Activated CD4-positive, alpha-beta T cell treated with anti-CD3 and anti-CD28 coated beads, Interleukin-2, amount 50 U/mL, for 24 hours (primary cell): ENCODE measurements around the gene BRPF1.

ENCODE experiments used
- DNase-seq, 2 donors: peaks; one replicate each; pipeline ENCODE4 v3.0.0-alpha.2; 2020; ENCODE audit warnings: low read depth in 1 of 2, low spot score in 1 of 2

Gene BRPF1

GRCh38 chr3:9731206-9732079 lies at the start of gene BRPF1:
Gene BRPF1, plus strand, starts transcription at chr3:9731735. Its CDS starts 2,406 bp downstream, at chr3:9734141.
- peak; percentile 99 for DNase-seq

DNA sequence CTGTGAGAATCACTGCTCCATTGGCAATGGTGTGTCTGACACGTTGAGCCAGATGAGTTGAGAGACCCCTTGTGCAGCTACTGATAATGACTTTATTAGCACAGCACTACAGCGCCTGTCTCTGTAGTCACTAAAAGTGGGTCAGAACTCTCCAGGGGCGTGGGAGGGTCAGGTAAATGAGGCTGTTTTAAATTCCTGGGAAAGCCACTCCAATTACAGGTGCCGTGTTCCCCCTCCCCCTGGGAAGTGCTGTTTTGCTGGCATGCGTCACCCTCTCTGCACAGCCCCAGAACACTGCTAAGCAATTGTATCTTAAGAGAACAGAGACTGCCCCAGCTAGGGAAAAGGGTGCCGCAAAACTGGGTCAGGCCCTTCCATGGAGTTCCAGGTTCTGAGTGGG lies 49.4 kb upstream of the BRPF1 start:
- no peak for DNase-seq

DNA sequence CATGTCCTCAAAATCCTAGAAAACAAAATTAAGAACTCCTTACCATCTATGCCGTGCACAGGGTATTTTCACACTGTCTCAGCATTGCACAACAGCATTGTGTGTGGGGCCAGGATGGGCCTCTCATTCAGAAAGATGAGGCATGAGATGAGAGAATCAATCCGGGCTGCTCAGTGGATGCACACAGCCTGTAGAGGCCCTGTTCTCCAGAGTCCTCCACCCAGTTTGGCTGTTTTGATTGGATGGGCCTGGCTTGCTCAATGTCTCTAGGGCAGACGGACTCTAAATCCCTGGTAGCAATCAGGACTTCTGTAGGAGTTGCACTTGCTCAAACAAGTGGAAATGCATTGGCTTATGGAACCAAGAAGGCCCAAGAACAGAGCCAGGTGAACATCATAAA lies 48.1 kb upstream of the BRPF1 start:
- no peak for DNase-seq

GRCh38 chr3:9685216-9686049 lies 46.1 kb upstream of the BRPF1 start:
- DNase-seq = no peak

- no peak for DNase-seq
Observed at GRCh38 chr3:9686050-9686550, 45.4 kb upstream of the BRPF1 start.

- DNase-seq = no peak
Observed at GRCh38 chr3:9686703-9687102, 44.8 kb upstream of the BRPF1 start.

DNA sequence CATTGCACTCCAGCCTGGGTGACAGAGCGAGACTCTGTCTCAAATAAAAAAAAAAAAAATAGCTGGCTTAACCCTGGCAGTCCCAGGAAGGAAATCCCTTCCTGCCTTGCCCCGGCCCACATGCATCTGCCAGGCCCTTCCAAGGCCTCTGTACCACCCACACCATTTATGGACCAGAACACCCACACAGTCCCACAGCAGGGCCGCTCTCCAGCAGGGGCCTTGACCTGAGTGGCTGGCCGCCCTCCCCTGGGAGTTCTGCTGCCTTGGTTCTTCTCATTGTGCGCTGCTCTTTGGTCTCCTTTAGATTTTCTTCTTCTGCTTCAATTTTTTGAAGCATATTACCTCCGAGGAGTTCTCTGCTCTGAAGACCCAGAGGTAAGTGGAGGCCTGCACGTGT lies 44.0 kb upstream of the BRPF1 start:
- no peak for DNase-seq

DNA sequence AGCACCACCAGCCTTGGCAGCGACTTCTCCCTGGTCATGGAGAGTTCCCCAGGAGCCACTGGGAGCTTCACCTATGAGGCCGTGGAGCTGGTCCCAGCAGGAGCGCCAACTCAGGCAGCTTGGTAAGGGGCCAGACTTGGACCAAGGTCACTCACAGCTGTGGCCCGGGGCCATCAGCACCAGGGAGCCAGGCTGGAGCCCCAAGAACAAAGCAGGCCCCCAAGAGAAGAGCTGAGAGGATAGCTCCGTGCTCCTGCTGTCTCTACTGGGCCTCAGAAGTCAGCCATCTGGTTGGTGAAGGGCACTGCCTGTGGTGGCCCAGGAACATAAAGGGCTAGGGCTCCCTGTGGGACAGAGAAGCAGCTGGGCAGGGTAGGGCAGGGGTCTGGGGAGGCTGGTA lies 42.6 kb upstream of the BRPF1 start:
- DNase-seq = no peak

GRCh38 chr3:9689757-9690156 lies 41.8 kb upstream of the BRPF1 start:
- DNase-seq = no peak

DNA sequence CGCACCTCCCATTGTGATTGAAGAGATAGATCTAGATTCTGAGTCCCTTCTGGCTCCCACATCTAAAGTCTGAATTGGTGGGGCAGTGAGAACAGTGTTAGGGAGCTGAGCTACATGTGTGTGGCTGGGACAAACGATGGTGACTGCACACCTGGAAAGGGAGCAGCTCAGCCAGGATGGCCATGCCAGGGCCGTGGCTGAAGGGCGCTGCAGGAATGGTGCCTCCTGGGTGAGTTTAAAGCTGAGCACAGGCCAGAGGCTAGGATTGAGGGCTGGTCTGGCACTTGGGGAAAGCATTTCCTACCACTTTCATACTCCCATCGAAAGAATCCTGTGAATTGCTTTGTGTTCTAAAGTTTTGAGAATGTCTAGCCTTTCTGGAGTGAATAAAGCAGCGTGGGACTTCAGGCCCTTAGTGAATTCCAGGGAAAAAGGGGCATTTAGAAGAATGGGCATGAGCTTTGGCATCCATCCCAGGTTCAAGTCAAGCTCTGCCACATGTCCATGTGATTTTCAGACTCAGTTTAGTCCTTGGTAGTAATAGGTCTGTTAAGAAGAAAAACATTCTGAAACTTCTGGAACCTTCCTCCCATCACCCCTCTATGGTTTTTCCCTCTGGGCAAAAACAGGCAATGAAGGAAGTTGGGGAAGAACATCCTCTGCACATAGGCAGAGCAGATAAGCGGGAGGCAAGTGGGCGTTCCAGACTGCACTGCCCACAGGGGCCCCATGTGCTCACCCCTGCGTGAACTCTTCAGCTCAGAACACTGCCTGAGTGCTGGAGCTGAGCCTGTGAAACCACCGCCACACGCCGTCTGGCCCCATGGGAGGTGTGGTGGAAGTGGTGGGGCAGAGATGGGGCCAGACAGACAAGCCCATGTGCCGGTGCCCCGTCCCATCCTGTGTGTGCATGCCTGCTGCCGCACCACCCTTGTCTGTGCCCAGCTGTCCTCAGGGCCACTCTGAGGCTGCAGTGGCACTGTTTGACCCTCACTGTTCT lies 40.8 kb upstream of the BRPF1 start:
- DNase-seq = no peak

DNA sequence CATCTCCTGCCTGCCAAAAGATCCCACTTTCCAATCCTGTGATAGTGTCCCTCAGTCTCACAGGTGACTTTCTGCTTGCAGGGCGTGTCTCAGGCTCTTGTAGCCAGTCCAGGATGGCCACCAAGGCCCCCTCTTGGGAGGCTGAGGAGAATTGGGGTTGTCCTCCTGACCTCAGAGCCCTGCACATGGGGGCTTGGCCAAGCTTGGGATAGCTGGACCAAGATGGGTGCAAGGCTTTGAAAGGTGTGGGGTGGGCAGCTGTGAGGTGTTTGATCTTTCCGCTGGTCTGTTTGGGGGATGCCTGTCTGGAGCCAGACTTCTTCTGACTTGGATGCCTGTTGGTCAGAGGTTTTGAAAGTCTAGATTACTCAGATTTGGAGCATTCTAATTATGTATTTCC lies 39.9 kb upstream of the BRPF1 start:
- DNase-seq = no peak

- DNase-seq = no peak
Observed at GRCh38 chr3:9692416-9692815, 39.1 kb upstream of the BRPF1 start.

DNA sequence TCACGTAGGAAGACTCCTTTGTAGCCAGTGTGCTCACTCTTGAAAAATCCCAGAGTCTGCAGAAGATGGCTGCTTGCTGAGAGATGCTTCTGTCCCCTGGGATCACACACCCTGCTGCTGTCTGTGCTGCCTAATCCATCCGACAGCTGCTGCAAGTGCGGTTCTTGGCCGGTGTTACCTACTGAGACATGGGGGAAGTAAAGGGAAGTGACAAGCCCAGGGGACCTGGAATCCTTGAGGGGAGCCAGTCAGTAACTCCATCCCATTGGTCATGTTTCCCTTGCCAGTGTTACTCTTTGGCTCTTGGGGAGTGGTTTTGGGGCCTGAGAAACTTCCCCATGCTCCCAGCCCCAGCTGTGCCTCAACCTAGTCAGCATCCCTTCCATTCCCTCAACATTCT lies 36.2 kb upstream of the BRPF1 start:
- no peak for DNase-seq

DNA sequence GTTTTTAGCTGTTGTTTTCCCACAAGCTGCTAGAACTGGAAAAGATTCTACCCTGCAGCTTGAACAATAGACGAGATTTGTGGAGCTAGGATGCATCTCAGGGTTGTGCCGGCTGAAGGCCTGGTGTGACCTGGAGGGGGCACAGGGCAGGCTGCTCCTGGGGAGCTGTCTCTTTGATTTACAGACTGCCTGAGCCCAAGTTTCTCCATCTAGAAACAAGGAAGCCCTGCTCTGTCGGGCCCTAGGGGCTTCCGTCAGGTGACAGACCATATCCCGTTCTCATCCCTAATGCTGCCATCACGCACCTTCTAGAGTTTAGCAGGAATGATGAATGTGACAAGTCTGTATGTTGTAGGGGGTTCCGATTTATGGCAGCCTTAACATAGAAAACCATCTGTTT lies 35.8 kb upstream of the BRPF1 start:
- no peak for DNase-seq

GRCh38 chr3:9696480-9697220 lies 34.9 kb upstream of the BRPF1 start:
- DNase-seq = no peak

DNA sequence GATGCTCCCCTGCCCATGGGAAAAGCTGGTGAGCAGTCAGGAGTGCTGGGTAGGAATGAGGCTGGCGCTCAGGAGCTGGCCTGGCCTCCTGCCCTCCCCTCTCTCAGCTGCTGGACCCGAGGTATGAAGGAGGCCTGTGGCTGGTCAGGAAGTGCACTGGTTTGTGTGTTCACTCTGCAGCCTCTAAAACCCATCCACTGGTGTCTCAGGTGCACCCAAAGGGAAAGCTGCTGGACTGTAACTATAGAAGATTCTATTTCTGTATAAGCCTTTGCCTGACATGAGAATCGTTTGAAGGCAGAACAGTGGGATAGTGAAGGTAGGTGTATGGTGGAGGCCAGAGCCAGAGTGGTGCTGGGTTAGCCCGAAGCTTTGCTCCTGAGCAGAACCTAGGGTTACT lies 33.6 kb upstream of the BRPF1 start:
- no peak for DNase-seq

DNA sequence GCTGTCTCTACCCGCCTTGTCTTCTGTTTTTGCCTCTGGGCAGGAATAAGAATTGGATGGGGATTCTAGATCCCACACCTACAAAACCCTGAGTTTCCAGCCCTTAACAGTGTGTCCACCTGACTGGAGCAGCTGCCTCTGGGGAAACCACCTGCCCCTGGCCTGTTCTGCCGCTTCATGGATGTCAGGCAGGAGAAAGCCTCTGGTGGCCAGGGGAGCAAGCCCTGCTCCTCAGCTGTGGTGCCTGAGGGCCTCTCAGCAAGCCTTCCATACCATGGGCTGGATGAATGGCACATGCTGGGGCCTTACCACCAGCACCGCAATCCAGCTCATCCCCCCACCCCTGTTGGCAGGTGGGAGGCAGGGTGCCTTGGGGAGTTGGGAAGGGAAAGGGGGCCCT lies 33.2 kb upstream of the BRPF1 start:
- DNase-seq = no peak

- DNase-seq = no peak
Observed at GRCh38 chr3:9700536-9700935, 31.0 kb upstream of the BRPF1 start.

- no peak for DNase-seq
Observed at GRCh38 chr3:9701006-9701405, 30.5 kb upstream of the BRPF1 start.

DNA sequence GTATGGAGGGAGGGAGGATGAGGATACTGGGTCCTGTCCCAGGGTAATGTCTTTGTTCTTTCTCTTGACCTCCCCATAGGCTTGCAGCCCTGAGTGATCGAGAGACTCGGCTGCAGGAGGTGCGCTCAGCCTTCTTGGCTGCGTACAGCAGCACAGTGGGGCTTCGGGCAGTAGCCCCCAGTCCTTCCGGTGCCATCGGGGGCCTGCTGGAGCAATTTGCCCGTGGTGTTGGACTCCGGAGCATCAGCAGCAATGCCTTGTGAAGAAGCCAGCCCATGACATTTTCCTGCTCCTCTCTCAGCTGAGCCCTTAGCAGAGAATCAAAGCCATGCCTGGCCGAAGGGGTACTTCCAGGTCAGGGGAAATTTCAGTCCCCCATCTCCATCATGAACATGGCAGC lies 29.8 kb upstream of the BRPF1 start:
- no peak for DNase-seq
